ENCODE measurements around the gene PRR30.

- TF ChIP-seq CTCF (IDR thresholded peaks at IDR 0.05): no peak
- no peak for TF ChIP-seq POLR2A (IDR thresholded peaks at IDR 0.05)
Measured at GRCh38 chr2:27091746-27092695, 47.2 kb downstream of the PRR30 start.
